NB4 (cell line): ENCODE data around the gene BTBD16.

Experiments used
- MYC ChIP-seq: IDR thresholded peaks from 2 replicates; pipeline ENCODE4 v1.6.1; 2011; ENCODE audit warnings: low read depth, low read length
- POLR2A ChIP-seq: IDR thresholded peaks from 2 replicates; pipeline ENCODE4 v1.6.1; 2011; ENCODE audit warnings: mild to moderate bottlenecking; ENCODE audit not compliant: insufficient read length; ENCODE audit errors: extremely low read depth
- TF ChIP-seq, protein P1 (sequence below): IDR thresholded peaks from one replicate; pipeline ENCODE4 v1.5.1; 2012; ENCODE audit warnings: low read depth, low read length
- TF ChIP-seq, protein P2 (sequence below): IDR thresholded peaks from 2 replicates; pipeline ENCODE4 v1.6.1; 2011; ENCODE audit warnings: low read depth, low read length

DNA sequence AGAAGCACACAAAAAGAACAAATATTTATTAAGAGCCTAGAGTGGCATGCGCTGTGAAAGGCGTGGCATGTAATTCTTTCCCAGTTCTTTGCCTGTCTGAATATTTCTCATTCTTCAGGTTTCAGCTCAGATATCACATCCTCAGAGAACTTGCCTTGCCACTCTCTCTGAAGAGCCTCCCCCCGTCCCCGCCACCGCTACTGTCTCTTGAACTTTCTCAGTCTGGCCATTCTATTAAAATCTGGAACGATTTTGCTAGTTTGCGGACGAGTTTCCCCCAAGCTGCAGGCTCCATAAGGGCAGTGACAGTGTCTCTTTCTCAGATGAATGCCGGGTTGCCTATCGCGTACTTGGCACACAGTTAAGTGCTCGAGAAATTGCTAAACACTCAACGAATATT lies 102.6 kb downstream of the BTBD16 start:
- TF ChIP-seq POLR2A: no peak
- TF ChIP-seq, protein P1, sequence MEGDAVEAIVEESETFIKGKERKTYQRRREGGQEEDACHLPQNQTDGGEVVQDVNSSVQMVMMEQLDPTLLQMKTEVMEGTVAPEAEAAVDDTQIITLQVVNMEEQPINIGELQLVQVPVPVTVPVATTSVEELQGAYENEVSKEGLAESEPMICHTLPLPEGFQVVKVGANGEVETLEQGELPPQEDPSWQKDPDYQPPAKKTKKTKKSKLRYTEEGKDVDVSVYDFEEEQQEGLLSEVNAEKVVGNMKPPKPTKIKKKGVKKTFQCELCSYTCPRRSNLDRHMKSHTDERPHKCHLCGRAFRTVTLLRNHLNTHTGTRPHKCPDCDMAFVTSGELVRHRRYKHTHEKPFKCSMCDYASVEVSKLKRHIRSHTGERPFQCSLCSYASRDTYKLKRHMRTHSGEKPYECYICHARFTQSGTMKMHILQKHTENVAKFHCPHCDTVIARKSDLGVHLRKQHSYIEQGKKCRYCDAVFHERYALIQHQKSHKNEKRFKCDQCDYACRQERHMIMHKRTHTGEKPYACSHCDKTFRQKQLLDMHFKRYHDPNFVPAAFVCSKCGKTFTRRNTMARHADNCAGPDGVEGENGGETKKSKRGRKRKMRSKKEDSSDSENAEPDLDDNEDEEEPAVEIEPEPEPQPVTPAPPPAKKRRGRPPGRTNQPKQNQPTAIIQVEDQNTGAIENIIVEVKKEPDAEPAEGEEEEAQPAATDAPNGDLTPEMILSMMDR: no peak
- TF ChIP-seq, protein P2, sequence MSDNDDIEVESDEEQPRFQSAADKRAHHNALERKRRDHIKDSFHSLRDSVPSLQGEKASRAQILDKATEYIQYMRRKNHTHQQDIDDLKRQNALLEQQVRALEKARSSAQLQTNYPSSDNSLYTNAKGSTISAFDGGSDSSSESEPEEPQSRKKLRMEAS: no peak
- no peak for TF ChIP-seq MYC
